A549 (cell line): ENCODE results near the gene NHLRC1. TPM values are rescaled to one million over a fixed set of nuclear protein-coding genes. Genes with fewer than 3 reads are reported as not detected.

ENCODE experiments used
- ATAC-seq, 2 experiments: fragments of 200-7000 bp in 1 of 2; fragments of >200 bp in 1 of 2; cut with Nextera tagmentation in 1 of 2; cut with Tn5 transposase in 1 of 2; 3 replicates each; pipeline versions ENCODE4 v1.8.0 to v1.9.1; 2018 to 2020; ENCODE audit warnings: mild to moderate bottlenecking in 1 of 2, moderate library complexity in 1 of 2
- CTCF ChIA-PET: fragments of 300-600 bp; sonication (Branson Sonifier 250); formaldehyde crosslinking; extraction: SDS; loops from one replicate; lab custom pipeline; 2021; ENCODE audit warnings: antibody characterized with exemption, inconsistent platforms; lab: Yijun Ruan, JAX
- POLR2A ChIA-PET: fragments of 350-600 bp; formaldehyde crosslinking; extraction: SDS; loops from one replicate; lab custom pipeline; 2021; ENCODE audit warnings: antibody characterized with exemption, inconsistent platforms; lab: Yijun Ruan, JAX
- DNase-seq, 2 experiments: peaks; one replicate each; pipeline versions ENCODE4 v3.0.0 to v3.0.0-alpha.2; 2011 to 2016; ENCODE audit warnings: low read depth in 1 of 2, low spot score in 1 of 2
- FAIRE-seq: peaks from 2 replicates; lab custom pipeline; 2011; peaks lifted over from hg19 to GRCh38; lab: Jason Lieb, UNC
- H3K27ac ChIP-seq, 2 experiments: fragments of >200 bp; sonication (Bioruptor Twin); formaldehyde crosslinking; 3 replicates each; pipeline ENCODE4 v1.5.1; 2016 to 2017
- H3K4me1 ChIP-seq: fragments of >200 bp; sonication (Bioruptor Twin); formaldehyde crosslinking; 3 replicates; pipeline ENCODE4 v1.6.1; 2016
- H3K4me2 ChIP-seq: fragments of >200 bp; sonication (Bioruptor Twin); formaldehyde crosslinking; 3 replicates; pipeline ENCODE4 v1.6.1; 2016
- H3K4me3 ChIP-seq: fragments of >200 bp; sonication (Bioruptor Twin); formaldehyde crosslinking; 3 replicates; pipeline ENCODE4 v1.5.1; 2016
- H3K9me3 ChIP-seq: fragments of >200 bp; sonication (Bioruptor Twin); formaldehyde crosslinking; 3 replicates; pipeline ENCODE4 v1.6.1; 2016
- BCL3 ChIP-seq: fragments of >200 bp; sonication (Bioruptor Twin); formaldehyde crosslinking; IDR thresholded peaks from 3 replicates; pipeline ENCODE4 v1.6.1; 2016
- CBX2 ChIP-seq: fragments of 200-600 bp; sonication (generic); IDR thresholded peaks from 2 replicates; pipeline ENCODE4 v1.6.1; 2016; ENCODE audit warnings: low read depth, mild to moderate bottlenecking, borderline replicate concordance
- CHD4 ChIP-seq: fragments of 200-600 bp; sonication (generic); IDR thresholded peaks from 2 replicates; pipeline ENCODE4 v1.6.1; 2016; ENCODE audit warnings: antibody characterized with exemption, mild to moderate bottlenecking, borderline replicate concordance
- CTCF ChIP-seq: fragments of >200 bp; sonication (Bioruptor Twin); formaldehyde crosslinking; IDR thresholded peaks from 3 replicates; pipeline ENCODE4 v1.5.1; 2016
- E2F6 ChIP-seq: IDR thresholded peaks from 2 replicates; pipeline ENCODE4 v1.6.1; 2012; ENCODE audit warnings: low read depth, borderline replicate concordance
- EHF ChIP-seq: fragments of 250-450 bp; sonication (Bioruptor Pico); IDR thresholded peaks from 2 replicates; pipeline ENCODE4 v1.5.0; 2020; ENCODE audit warnings: mild to moderate bottlenecking
- EP300 ChIP-seq, 2 experiments: fragments of >200 bp; sonication (Bioruptor Twin); formaldehyde crosslinking; IDR thresholded peaks; 2 replicates in 1 of 2; 3 replicates in 1 of 2; pipeline ENCODE4 v1.6.1; 2016 to 2017
- ESRRA ChIP-seq: fragments of 150-350 bp; IDR thresholded peaks from 2 replicates; pipeline ENCODE4 v1.6.1; 2014; ENCODE audit warnings: mild to moderate bottlenecking, low read length, borderline replicate concordance
- FOSB ChIP-seq: fragments of 250-450 bp; sonication (Bioruptor Pico); IDR thresholded peaks from 2 replicates; pipeline ENCODE4 v1.5.0; 2020; ENCODE audit warnings: mild to moderate bottlenecking, moderate library complexity
- GATA3 ChIP-seq: IDR thresholded peaks from 2 replicates; pipeline ENCODE4 v1.6.1; 2012; ENCODE audit warnings: borderline replicate concordance
- HOXA7 ChIP-seq: fragments of 250-450 bp; sonication (Bioruptor Pico); IDR thresholded peaks from 2 replicates; pipeline ENCODE4 v1.5.0; 2020; ENCODE audit warnings: mild to moderate bottlenecking, moderate library complexity
- KDM5A ChIP-seq: fragments of 200-600 bp; sonication (generic); IDR thresholded peaks from 2 replicates; pipeline ENCODE4 v1.6.1; 2016; ENCODE audit warnings: antibody characterized with exemption, mild to moderate bottlenecking
- MYC ChIP-seq: IDR thresholded peaks from 2 replicates; pipeline ENCODE4 v1.6.1; 2012; ENCODE audit warnings: mild to moderate bottlenecking, inconsistent platforms, low read length, improper control_type of control experiment, borderline replicate concordance
- NPAS2 ChIP-seq: fragments of 250-450 bp; sonication (Bioruptor Pico); IDR thresholded peaks from 2 replicates; pipeline ENCODE4 v1.8.0; 2022; ENCODE audit warnings: mild to moderate bottlenecking, moderate library complexity, borderline replicate concordance
- NR3C1 ChIP-seq: fragments of >200 bp; sonication (Bioruptor Twin); formaldehyde crosslinking; IDR thresholded peaks from 3 replicates; pipeline ENCODE4 v1.6.1; 2017
- POLR2A ChIP-seq: IDR thresholded peaks from 2 replicates; pipeline ENCODE4 v1.6.1; 2012; ENCODE audit warnings: mild to moderate bottlenecking, low read length
- POLR2AphosphoS2 ChIP-seq: conservative IDR thresholded peaks from 2 replicates; pipeline ENCODE4 v1.6.1; 2012; ENCODE audit warnings: low read length, improper control_type of control experiment, inconsistent platforms
- RAD21 ChIP-seq, 2 experiments: fragments of >200 bp in 1 of 2; sonication (Bioruptor Twin) in 1 of 2; formaldehyde crosslinking in 1 of 2; IDR thresholded peaks in 1 of 2; conservative IDR thresholded peaks in 1 of 2; 2 replicates in 1 of 2; 3 replicates in 1 of 2; pipeline ENCODE4 v1.6.1; 2012 to 2018; ENCODE audit warnings: inconsistent platforms in 1 of 2
- RARB ChIP-seq: fragments of 250-450 bp; sonication (Bioruptor Pico); IDR thresholded peaks from 2 replicates; pipeline ENCODE4 v1.8.0; 2021; ENCODE audit warnings: mild to moderate bottlenecking, moderate library complexity
- SREBF2 ChIP-seq: fragments of 450-650 bp; IDR thresholded peaks from 2 replicates; pipeline ENCODE4 v1.6.1; 2014; ENCODE audit warnings: mild to moderate bottlenecking, moderate library complexity
- TFCP2L1 ChIP-seq: fragments of 250-450 bp; sonication (Bioruptor Pico); IDR thresholded peaks from 2 replicates; pipeline ENCODE4 v1.5.0; 2021; ENCODE audit warnings: mild to moderate bottlenecking
- TP53 ChIP-seq: fragments of 250-450 bp; sonication (Bioruptor Pico); IDR thresholded peaks from 2 replicates; pipeline ENCODE4 v1.5.0; 2021; ENCODE audit warnings: mild to moderate bottlenecking, moderate library complexity
- ZC3H11A ChIP-seq: fragments of 450-650 bp; IDR thresholded peaks from 2 replicates; pipeline ENCODE4 v1.6.1; 2014; ENCODE audit warnings: antibody characterized with exemption, mild to moderate bottlenecking
- ZFP36 ChIP-seq: fragments of 450-650 bp; IDR thresholded peaks from 2 replicates; pipeline ENCODE4 v1.6.1; 2014; ENCODE audit warnings: borderline replicate concordance; ENCODE audit not compliant: partially characterized antibody
- WGBS: methylation state at CpG from one replicate; pipeline ENCODE4 v1.1.6; 2017; ENCODE audit errors: missing lambda C conversion rate; 5-methylcytosine and 5-hydroxymethylcytosine counted together
- polyA plus RNA-seq, 4 experiments: library from polyadenylated mRNA; depleted of rRNA in 3 of 4; stranded (reverse); fragments of >200 nt; fragmentation: RNase III in 1 of 4; extraction: RNeasy Plus Mini Kit Qiagen cat#74134 plus additional on column Dnase treatment in 1 of 4; gene quantifications; 2 replicates in 3 of 4; 3 replicates in 1 of 4; pipeline ENCODE4 v1.2.3, GENCODE V29; 2011 to 2017

NHLRC1 gene
- polyA plus RNA-seq, 2 of the 4 experiments (the other 2 are of a cell fraction) = 1.7 to 3.1 TPM

GRCh38 chr6:18100296-18100695 is 22.2 kb downstream of the NHLRC1 start (continued):
- TF ChIP-seq CTCF (no peak), TFCP2L1 (CRISPR knock-in tag) (no peak), FOSB (CRISPR knock-in tag) (no peak), GATA3 (no peak), NPAS2 (no peak), BCL3 (no peak), ZC3H11A (no peak), HOXA7 (CRISPR knock-in tag) (no peak), NR3C1 (no peak), KDM5A (no peak)

GRCh38 chr6:18099511-18099910 is 23.0 kb downstream of the NHLRC1 start:
- DNase-seq (no peak), FAIRE-seq (no peak), ATAC-seq (no peak)
- H3K9me3 ChIP-seq = no peaks in the 10 kb centered on the region
- no peak overlapping the region for H3K27ac ChIP-seq
- H3K4me3 ChIP-seq = no peak overlapping the region
- 91% methylated on average over 2 of the region's 2 CpGs for WGBS
- H3K4me2 ChIP-seq = no peak overlapping the region
- POLR2A ChIA-PET = no interaction called here
- H3K4me1 ChIP-seq = no peaks in the 10 kb centered on the region
- TF ChIP-seq EP300 (IDR thresholded peaks at IDR 0.05) = no peak
- TF ChIP-seq POLR2A = no peak
- no peak for TF ChIP-seq CBX2
- TF ChIP-seq NPAS2 = no peak
- no peak for TF ChIP-seq ESRRA
- TF ChIP-seq SREBF2 = no peak
- TF ChIP-seq MYC = no peak
- no peak for TF ChIP-seq POLR2AphosphoS2
- no peak for TF ChIP-seq KDM5A
- no peak for TF ChIP-seq TP53
- CTCF ChIA-PET = interaction anchor here (0.9 to 1.1 kb wide), 2 partner anchors 18 to 22 kb away, joined by 3 read pairs; no protein-coding TSS in a partner anchor

- no peak for ATAC-seq
- Histone ChIP-seq H3K4me2 (no peak overlapping the region), H3K4me3 (no peak overlapping the region), H3K27ac (no peak overlapping the region), H3K4me1 (no peaks in the 10 kb centered on the region), H3K9me3 (no peaks in the 10 kb centered on the region)
- ChIA-PET POLR2A (no interaction called here), CTCF (no interaction called here)
- no peak for FAIRE-seq
- 65% methylated on average over 3 of the region's 3 CpGs for WGBS
- DNase-seq = no peak
- TF ChIP-seq RARB (CRISPR knock-in tag) (no peak), CHD4 (no peak), ZFP36 (no peak), RAD21 (conservative IDR thresholded peaks at IDR 0.05 in 1 of 2, IDR thresholded peaks at IDR 0.05 in 1 of 2) (no peak), EHF (no peak), E2F6 (no peak), NPAS2 (no peak), CBX2 (no peak)
Measured at GRCh38 chr6:18096423-18096822, 26.1 kb downstream of the NHLRC1 start.
